Nephron (organoid): ENCODE data around the gene PARD3.
"Not testable (repeated sequence)": the region's sequence is repeated elsewhere in the genome, so short reads cannot be mapped to it uniquely, and the experiment has no call there.

Experiments
- H3K27ac Mint-ChIP-seq, 3 experiments: 2 replicates each; pipeline ENCODE4 v1.8.0; 2020; ENCODE audit warnings: mixed read lengths in 3 of 3, mild to moderate bottlenecking in 2 of 3, moderate library complexity in 1 of 3
- H3K27me3 Mint-ChIP-seq: 2 replicates; pipeline ENCODE4 v1.8.0; 2021; ENCODE audit warnings: low read depth, mild to moderate bottlenecking, moderate library complexity, mixed read lengths
- H3K36me3 Mint-ChIP-seq: 2 replicates; pipeline ENCODE4 v1.8.0; 2020; ENCODE audit warnings: low read depth, mixed read lengths
- H3K4me1 Mint-ChIP-seq: 2 replicates; pipeline ENCODE4 v1.8.0; 2020; ENCODE audit warnings: mixed read lengths
- H3K4me3 Mint-ChIP-seq, 3 experiments: 2 replicates each; pipeline ENCODE4 v1.8.0; 2020; ENCODE audit warnings: mild to moderate bottlenecking in 3 of 3, mixed read lengths in 3 of 3, moderate library complexity in 2 of 3
- H3K9me3 Mint-ChIP-seq: 2 replicates; pipeline ENCODE4 v1.8.0; 2020; ENCODE audit warnings: mixed read lengths
- CTCF ChIP-seq, 3 experiments: fragments of 200-600 bp; sonication (generic); IDR thresholded peaks; one replicate each; pipeline ENCODE4 v1.5.0; 2021; ENCODE audit warnings: antibody characterized with exemption in 3 of 3; ENCODE audit not compliant: unreplicated experiment in 3 of 3

The PARD3 gene

GRCh38 chr10:34704526-34705184, 110.4 kb downstream of the PARD3 start:
- Mint-ChIP-seq H3K9me3 (no peaks in the 10 kb centered on the region), H3K27ac (peak overlapping the region; percentile 83 to 90 (median 83)), H3K4me1 (peaks cover 71% of the 10 kb centered on the region), H3K27me3 (no peaks in the 10 kb centered on the region), H3K4me3 (no peak overlapping the region), H3K36me3 (no peaks in the 10 kb centered on the region)
- TF ChIP-seq CTCF (IDR thresholded peaks at IDR 0.05; ENCODE audit: unreplicated experiment in 3 of 3), result no peak

- H3K27me3 Mint-ChIP-seq, result no peaks in the 10 kb centered on the region
- peaks cover 70% of the 10 kb centered on the region for H3K4me1 Mint-ChIP-seq
- H3K27ac Mint-ChIP-seq, result peak overlapping the region; percentile 83 to 90 (median 83)
- H3K9me3 Mint-ChIP-seq, result no peaks in the 10 kb centered on the region
- TF ChIP-seq CTCF (IDR thresholded peaks at IDR 0.05; ENCODE audit: unreplicated experiment in 3 of 3), result no peak
- H3K4me3 Mint-ChIP-seq, result no peak overlapping the region
- H3K36me3 Mint-ChIP-seq, result no peaks in the 10 kb centered on the region
Measured at GRCh38 chr10:34702982-34703381, 112.1 kb downstream of the PARD3 start.

- peak overlapping the region in 1 of 3 experiments; percentile 0 for H3K4me3 Mint-ChIP-seq
Measured at GRCh38 chr10:34702093-34702937, 112.8 kb downstream of the PARD3 start.

GRCh38 chr10:34701194-34701593, 113.9 kb downstream of the PARD3 start:
- Mint-ChIP-seq H3K4me3 (peak overlapping the region in 1 of 3 experiments; percentile 17), H3K9me3 (no peaks in the 10 kb centered on the region)

More at GRCh38 chr10:34702093-34702937, 112.8 kb downstream of the PARD3 start:
- H3K27ac Mint-ChIP-seq, result peak overlapping the region; percentile 71 to 83 (median 78)
- no peaks in the 10 kb centered on the region for H3K9me3 Mint-ChIP-seq
- no peaks in the 10 kb centered on the region for H3K27me3 Mint-ChIP-seq
- no peak for TF ChIP-seq CTCF (IDR thresholded peaks at IDR 0.05; ENCODE audit: unreplicated experiment in 3 of 3)
- no peaks in the 10 kb centered on the region for H3K36me3 Mint-ChIP-seq
- H3K4me1 Mint-ChIP-seq, result peaks cover 69% of the 10 kb centered on the region

GRCh38 chr10:34700752-34701151, 114.3 kb downstream of the PARD3 start:
- not testable (repeated sequence) for H3K36me3 Mint-ChIP-seq, H3K9me3 Mint-ChIP-seq, H3K27me3 Mint-ChIP-seq
- Mint-ChIP-seq H3K27ac (peak overlapping the region; percentile 73 to 84 (median 74)), H3K4me1 (peaks cover 76% of the 10 kb centered on the region), H3K4me3 (peak overlapping the region in 1 of 3 experiments; percentile 17)

More at GRCh38 chr10:34701194-34701593, 113.9 kb downstream of the PARD3 start:
- no peaks in the 10 kb centered on the region for H3K27me3 Mint-ChIP-seq
- peaks cover 79% of the 10 kb centered on the region for H3K4me1 Mint-ChIP-seq
- TF ChIP-seq CTCF (IDR thresholded peaks at IDR 0.05; ENCODE audit: unreplicated experiment in 3 of 3), result no peak
- peak overlapping the region; percentile 73 to 84 (median 74) for H3K27ac Mint-ChIP-seq
- H3K36me3 Mint-ChIP-seq, result no peaks in the 10 kb centered on the region

- Mint-ChIP-seq H3K9me3 (no peaks in the 10 kb centered on the region), H3K36me3 (peaks cover 6% of the 10 kb centered on the region), H3K27me3 (no peaks in the 10 kb centered on the region), H3K4me1 (peaks cover 74% of the 10 kb centered on the region), H3K27ac (peak overlapping the region; percentile 37 to 84 (median 41)), H3K4me3 (no peak overlapping the region)
- no peak for TF ChIP-seq CTCF (IDR thresholded peaks at IDR 0.05; ENCODE audit: unreplicated experiment in 3 of 3)
Measured at GRCh38 chr10:34699904-34700517, 115.1 kb downstream of the PARD3 start.
